A549 (cell line): Measurements from ENCODE around the gene MAD1L1. TPM values are rescaled to one million over a fixed set of nuclear protein-coding genes. Genes with fewer than 3 reads are reported as not detected.

Experiments used
- ATAC-seq, 2 experiments: fragments of 200-7000 bp in 1 of 2; fragments of >200 bp in 1 of 2; cut with Nextera tagmentation in 1 of 2; cut with Tn5 transposase in 1 of 2; 3 replicates each; pipeline versions ENCODE4 v1.8.0 to v1.9.1; 2018 to 2020; ENCODE audit warnings: mild to moderate bottlenecking in 1 of 2, moderate library complexity in 1 of 2
- CTCF ChIA-PET: fragments of 300-600 bp; sonication (Branson Sonifier 250); formaldehyde crosslinking; extraction: SDS; loops from one replicate; lab custom pipeline; 2021; ENCODE audit warnings: antibody characterized with exemption, inconsistent platforms; lab: Yijun Ruan, JAX
- POLR2A ChIA-PET: fragments of 350-600 bp; formaldehyde crosslinking; extraction: SDS; loops from one replicate; lab custom pipeline; 2021; ENCODE audit warnings: antibody characterized with exemption, inconsistent platforms; lab: Yijun Ruan, JAX
- DNase-seq, 2 experiments: peaks; one replicate each; pipeline versions ENCODE4 v3.0.0 to v3.0.0-alpha.2; 2011 to 2016; ENCODE audit warnings: low read depth in 1 of 2, low spot score in 1 of 2
- FAIRE-seq: peaks from 2 replicates; lab custom pipeline; 2011; peaks lifted over from hg19 to GRCh38; lab: Jason Lieb, UNC
- H3K27ac ChIP-seq, 2 experiments: fragments of >200 bp; sonication (Bioruptor Twin); formaldehyde crosslinking; 3 replicates each; pipeline ENCODE4 v1.5.1; 2016 to 2017
- H3K4me1 ChIP-seq: fragments of >200 bp; sonication (Bioruptor Twin); formaldehyde crosslinking; 3 replicates; pipeline ENCODE4 v1.6.1; 2016
- H3K4me2 ChIP-seq: fragments of >200 bp; sonication (Bioruptor Twin); formaldehyde crosslinking; 3 replicates; pipeline ENCODE4 v1.6.1; 2016
- H3K4me3 ChIP-seq: fragments of >200 bp; sonication (Bioruptor Twin); formaldehyde crosslinking; 3 replicates; pipeline ENCODE4 v1.5.1; 2016
- H3K9me3 ChIP-seq: fragments of >200 bp; sonication (Bioruptor Twin); formaldehyde crosslinking; 3 replicates; pipeline ENCODE4 v1.6.1; 2016
- CBX2 ChIP-seq: fragments of 200-600 bp; sonication (generic); IDR thresholded peaks from 2 replicates; pipeline ENCODE4 v1.6.1; 2016; ENCODE audit warnings: low read depth, mild to moderate bottlenecking, borderline replicate concordance
- CTCF ChIP-seq: fragments of >200 bp; sonication (Bioruptor Twin); formaldehyde crosslinking; IDR thresholded peaks from 3 replicates; pipeline ENCODE4 v1.5.1; 2016
- E2F6 ChIP-seq: IDR thresholded peaks from 2 replicates; pipeline ENCODE4 v1.6.1; 2012; ENCODE audit warnings: low read depth, borderline replicate concordance
- HEYL ChIP-seq: fragments of 250-450 bp; sonication (Bioruptor Pico); IDR thresholded peaks from 2 replicates; pipeline ENCODE4 v1.8.0; 2021; ENCODE audit warnings: mild to moderate bottlenecking, moderate library complexity
- JUNB ChIP-seq: fragments of >200 bp; sonication (Bioruptor Twin); formaldehyde crosslinking; IDR thresholded peaks from 2 replicates; pipeline ENCODE4 v1.6.1; 2016
- KDM1A ChIP-seq: fragments of 200-600 bp; sonication (generic); IDR thresholded peaks from 2 replicates; pipeline ENCODE4 v1.6.1; 2016; ENCODE audit warnings: low read depth, mild to moderate bottlenecking
- MAFK ChIP-seq: fragments of 450-650 bp; IDR thresholded peaks from 2 replicates; pipeline ENCODE4 v1.6.1; 2014; ENCODE audit not compliant: partially characterized antibody
- MAX ChIP-seq: IDR thresholded peaks from 2 replicates; pipeline ENCODE4 v1.6.1; 2012
- MAZ ChIP-seq: fragments of 150-350 bp; IDR thresholded peaks from 2 replicates; pipeline ENCODE4 v1.6.1; 2014; ENCODE audit warnings: antibody characterized with exemption, low read depth, low read length, borderline replicate concordance
- NPAS2 ChIP-seq: fragments of 250-450 bp; sonication (Bioruptor Pico); IDR thresholded peaks from 2 replicates; pipeline ENCODE4 v1.8.0; 2022; ENCODE audit warnings: mild to moderate bottlenecking, moderate library complexity, borderline replicate concordance
- PBX3 ChIP-seq: IDR thresholded peaks from 2 replicates; pipeline ENCODE4 v1.6.1; 2012
- RAD21 ChIP-seq, 2 experiments: fragments of >200 bp in 1 of 2; sonication (Bioruptor Twin) in 1 of 2; formaldehyde crosslinking in 1 of 2; IDR thresholded peaks in 1 of 2; conservative IDR thresholded peaks in 1 of 2; 2 replicates in 1 of 2; 3 replicates in 1 of 2; pipeline ENCODE4 v1.6.1; 2012 to 2018; ENCODE audit warnings: inconsistent platforms in 1 of 2
- RFX5 ChIP-seq: fragments of 450-650 bp; IDR thresholded peaks from 2 replicates; pipeline ENCODE4 v1.7.1; 2014; ENCODE audit warnings: antibody characterized with exemption, mild to moderate bottlenecking, moderate library complexity
- SREBF2 ChIP-seq: fragments of 450-650 bp; IDR thresholded peaks from 2 replicates; pipeline ENCODE4 v1.6.1; 2014; ENCODE audit warnings: mild to moderate bottlenecking, moderate library complexity
- USF2 ChIP-seq: fragments of 450-650 bp; IDR thresholded peaks from 2 replicates; pipeline ENCODE4 v1.6.1; 2014; ENCODE audit warnings: antibody characterized with exemption
- WGBS: methylation state at CpG from one replicate; pipeline ENCODE4 v1.1.6; 2017; ENCODE audit errors: missing lambda C conversion rate; 5-methylcytosine and 5-hydroxymethylcytosine counted together
- polyA plus RNA-seq, 4 experiments: library from polyadenylated mRNA; depleted of rRNA in 3 of 4; stranded (reverse); fragments of >200 nt; fragmentation: RNase III in 1 of 4; extraction: RNeasy Plus Mini Kit Qiagen cat#74134 plus additional on column Dnase treatment in 1 of 4; gene quantifications; 2 replicates in 3 of 4; 3 replicates in 1 of 4; pipeline ENCODE4 v1.2.3, GENCODE V29; 2011 to 2017

MAD1L1 gene
- polyA plus RNA-seq, 2 of the 4 experiments (the other 2 are of a cell fraction): 13.6 to 16.6 TPM

- TF ChIP-seq CTCF (no peak), USF2 (no peak), CBX2 (no peak)
Observed at GRCh38 chr7:1967512-1968396, 265.0 kb downstream of the MAD1L1 start (continued).

GRCh38 chr7:1966631-1967200 is 266.0 kb downstream of the MAD1L1 start:
- Histone ChIP-seq H3K4me1 (no peaks in the 10 kb centered on the region), H3K4me3 (no peak overlapping the region), H3K4me2 (no peak overlapping the region), H3K27ac (no peak overlapping the region), H3K9me3 (no peaks in the 10 kb centered on the region)
- DNase-seq (no peak), ATAC-seq (no peak)
- CTCF ChIA-PET: no interaction called here
- POLR2A ChIA-PET: no interaction called here
- WGBS: 89% methylated on average over 26 of the region's 26 CpGs
- TF ChIP-seq MAX (no peak), KDM1A (no peak), RFX5 (no peak), JUNB (no peak)
- TF ChIP-seq, all 56 proteins: peak for 0
- no peak for FAIRE-seq

GRCh38 chr7:1965579-1966294 is 267.0 kb downstream of the MAD1L1 start:
- Histone ChIP-seq H3K27ac (no peak overlapping the region), H3K9me3 (no peaks in the 10 kb centered on the region), H3K4me3 (no peak overlapping the region), H3K4me1 (no peaks in the 10 kb centered on the region)
- FAIRE-seq (no peak), ATAC-seq (no peak; a peak in 1 of 6 replicates), DNase-seq (no peak)
- no peak for TF ChIP-seq NPAS2 (CRISPR knock-in tag)
- TF ChIP-seq MAFK: no peak
- no peak for TF ChIP-seq USF2
- no peak for TF ChIP-seq CBX2
- no peak for TF ChIP-seq RAD21 (conservative IDR thresholded peaks at IDR 0.05 in 1 of 2, IDR thresholded peaks at IDR 0.05 in 1 of 2)
- TF ChIP-seq KDM1A: no peak
- no peak for TF ChIP-seq HEYL (CRISPR knock-in tag)
- no peak for TF ChIP-seq SREBF2
- TF ChIP-seq E2F6: no peak
- TF ChIP-seq PBX3: no peak
- TF ChIP-seq MAZ: no peak
- TF ChIP-seq, all 56 proteins: peak for 0
- WGBS: 87% methylated on average over 24 of the region's 26 CpGs
- ChIA-PET CTCF (no interaction called here), POLR2A (no interaction called here)
- H3K4me2 ChIP-seq: no peak overlapping the region
